Measurements from ENCODE around the gene THBD. TPM values are rescaled to one million over a fixed set of nuclear protein-coding genes. Genes with fewer than 3 reads are reported as not detected.
A peak's percentile ranks its signal among the peaks of the same experiment; 100 is the strongest.

The THBD gene
- total RNA-seq, 2 donors from 2014 or later: 37.0 to 96.7 TPM

DNA sequence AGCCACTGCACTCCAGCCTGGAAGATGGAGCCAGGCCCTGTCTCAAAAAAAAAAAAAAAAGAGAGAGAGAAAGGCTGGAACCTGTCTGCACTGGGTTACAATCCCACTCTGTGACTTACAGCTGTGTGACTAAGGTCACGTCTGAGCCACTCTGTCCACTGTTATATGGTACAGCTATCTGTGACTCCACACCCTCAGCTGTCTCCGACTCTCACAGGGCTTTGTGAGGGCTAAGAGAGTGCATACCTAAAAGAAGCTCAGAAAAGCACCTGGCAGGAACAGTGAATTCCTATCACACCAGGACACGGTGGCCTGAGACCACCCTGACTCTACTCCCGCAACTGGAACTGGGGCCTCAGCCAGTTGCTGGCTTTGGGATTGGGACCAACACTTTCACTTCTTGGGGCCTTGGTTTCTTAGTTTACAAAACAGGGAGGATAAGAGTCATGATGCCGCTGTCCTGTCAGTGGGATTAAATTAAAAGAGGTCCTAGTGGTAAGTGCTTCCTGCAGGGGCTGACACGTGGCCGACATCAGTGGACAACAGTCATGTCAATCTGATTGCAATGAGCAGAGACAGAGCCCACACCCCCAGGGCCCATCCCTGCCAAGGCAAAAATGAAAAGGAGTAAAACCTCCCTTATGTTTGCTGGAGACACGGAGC lies 42.4 kb upstream of the THBD start:
- Histone ChIP-seq H3K4me1 (peaks cover 0 to 25% of the 10 kb centered on the region in 2 donors), H3K27me3 (no peaks in the 10 kb centered on the region), H3K36me3 (no peaks in the 10 kb centered on the region), H3K4me3 (no peak overlapping the region), H3K27ac (no peak overlapping the region), H3K9me3 (no peaks in the 10 kb centered on the region)
- TF ChIP-seq, protein P1, sequence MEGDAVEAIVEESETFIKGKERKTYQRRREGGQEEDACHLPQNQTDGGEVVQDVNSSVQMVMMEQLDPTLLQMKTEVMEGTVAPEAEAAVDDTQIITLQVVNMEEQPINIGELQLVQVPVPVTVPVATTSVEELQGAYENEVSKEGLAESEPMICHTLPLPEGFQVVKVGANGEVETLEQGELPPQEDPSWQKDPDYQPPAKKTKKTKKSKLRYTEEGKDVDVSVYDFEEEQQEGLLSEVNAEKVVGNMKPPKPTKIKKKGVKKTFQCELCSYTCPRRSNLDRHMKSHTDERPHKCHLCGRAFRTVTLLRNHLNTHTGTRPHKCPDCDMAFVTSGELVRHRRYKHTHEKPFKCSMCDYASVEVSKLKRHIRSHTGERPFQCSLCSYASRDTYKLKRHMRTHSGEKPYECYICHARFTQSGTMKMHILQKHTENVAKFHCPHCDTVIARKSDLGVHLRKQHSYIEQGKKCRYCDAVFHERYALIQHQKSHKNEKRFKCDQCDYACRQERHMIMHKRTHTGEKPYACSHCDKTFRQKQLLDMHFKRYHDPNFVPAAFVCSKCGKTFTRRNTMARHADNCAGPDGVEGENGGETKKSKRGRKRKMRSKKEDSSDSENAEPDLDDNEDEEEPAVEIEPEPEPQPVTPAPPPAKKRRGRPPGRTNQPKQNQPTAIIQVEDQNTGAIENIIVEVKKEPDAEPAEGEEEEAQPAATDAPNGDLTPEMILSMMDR (IDR thresholded peaks at IDR 0.05): no peak
- DNase-seq (ENCODE audit: low spot score): no peak

GRCh38 chr20:23090878-23091277 lies 41.4 kb upstream of the THBD start:
- Histone ChIP-seq H3K9me3 (no peaks in the 10 kb centered on the region), H3K27ac (no peak overlapping the region), H3K27me3 (no peaks in the 10 kb centered on the region), H3K4me1 (peaks cover 0 to 35% of the 10 kb centered on the region in 2 donors), H3K4me3 (no peak overlapping the region), H3K36me3 (no peaks in the 10 kb centered on the region)
- no peak for DNase-seq (ENCODE audit: low spot score)
- TF ChIP-seq, protein P1 (IDR thresholded peaks at IDR 0.05): no peak

GRCh38 chr20:23090147-23090546 lies 40.7 kb upstream of the THBD start:
- no peak for DNase-seq (ENCODE audit: low spot score)
- H3K27me3 ChIP-seq: no peaks in the 10 kb centered on the region
- TF ChIP-seq, protein P1 (IDR thresholded peaks at IDR 0.05): no peak
- peaks cover 0 to 35% of the 10 kb centered on the region in 2 donors for H3K4me1 ChIP-seq
- no peak overlapping the region for H3K27ac ChIP-seq
- H3K36me3 ChIP-seq: no peaks in the 10 kb centered on the region
- H3K4me3 ChIP-seq: no peak overlapping the region
- no peaks in the 10 kb centered on the region for H3K9me3 ChIP-seq

DNA sequence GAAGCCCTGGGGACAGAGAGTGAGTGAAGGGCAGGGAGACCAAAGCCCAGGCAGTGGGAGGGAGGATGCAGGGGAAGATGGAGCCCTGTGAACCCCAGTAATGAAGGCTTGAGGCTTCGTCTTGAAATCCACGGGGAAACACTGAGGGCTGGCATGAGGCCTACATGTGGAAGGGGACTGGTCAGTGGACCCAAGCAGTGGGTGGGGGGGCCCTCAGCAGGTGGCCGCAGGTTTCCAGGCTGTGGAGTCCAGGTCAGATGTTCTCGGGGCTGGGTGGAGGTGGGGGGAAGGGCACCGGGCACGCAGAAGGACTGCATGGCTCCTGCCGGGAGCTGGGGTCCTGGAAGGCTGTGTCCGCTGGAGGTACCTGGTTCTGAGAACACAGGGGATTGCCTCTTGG lies 39.4 kb upstream of the THBD start:
- TF ChIP-seq, protein P1 (IDR thresholded peaks at IDR 0.05): no peak
- DNase-seq (ENCODE audit: low spot score): peak; percentile 50
- Histone ChIP-seq H3K9me3 (no peaks in the 10 kb centered on the region), H3K27ac (no peak overlapping the region), H3K27me3 (no peaks in the 10 kb centered on the region), H3K4me3 (no peak overlapping the region), H3K4me1 (peaks cover 0 to 35% of the 10 kb centered on the region in 2 donors), H3K36me3 (no peaks in the 10 kb centered on the region)

GRCh38 chr20:23087587-23088251 lies 38.2 kb upstream of the THBD start:
- Histone ChIP-seq H3K36me3 (no peaks in the 10 kb centered on the region), H3K4me3 (no peak overlapping the region), H3K27me3 (no peaks in the 10 kb centered on the region), H3K4me1 (peaks cover 0 to 35% of the 10 kb centered on the region in 2 donors), H3K27ac (peak overlapping the region; percentile 86), H3K9me3 (no peaks in the 10 kb centered on the region)
- no peak for DNase-seq (ENCODE audit: low spot score)
- TF ChIP-seq, protein P1 (IDR thresholded peaks at IDR 0.05): no peak

Measured in right atrium auricular region (tissue), 2 donors.